Small intestine (tissue), 7 donors: Measurements from ENCODE around the gene PPAT. TPM values are rescaled to one million over a fixed set of nuclear protein-coding genes. Genes with fewer than 3 reads are reported as not detected.
A peak's percentile ranks its signal among the peaks of the same experiment; 100 is the strongest.

Experiments
- DNase-seq, 2 donors: peaks; one replicate each; pipeline versions ENCODE4 v3.0.0 to v3.0.0-alpha.2; 2013
- FAIRE-seq: peaks from 2 replicates; lab custom pipeline; 2012; peaks lifted over from hg19 to GRCh38; lab: Jason Lieb, UNC
- H3K27ac ChIP-seq, 3 donors: one replicate each; pipeline ENCODE4 v1.5.1; 2013; ENCODE audit warnings: low read length in 2 of 3, mild to moderate bottlenecking in 2 of 3, control low read depth in 1 of 3, inconsistent platforms in 1 of 3, low read depth in 1 of 3, moderate library complexity in 1 of 3
- H3K27me3 ChIP-seq, 3 donors: one replicate each; pipeline ENCODE4 v1.6.1; 2013; ENCODE audit warnings: low read length in 3 of 3, inconsistent platforms in 1 of 3; ENCODE audit not compliant: control insufficient read depth in 3 of 3, insufficient read depth in 3 of 3
- H3K36me3 ChIP-seq, 3 donors: one replicate each; pipeline ENCODE4 v1.6.1; 2013; ENCODE audit warnings: low read length in 3 of 3, inconsistent platforms in 1 of 3, low read depth in 1 of 3, mild to moderate bottlenecking in 1 of 3, moderate library complexity in 1 of 3; ENCODE audit not compliant: control insufficient read depth in 3 of 3, insufficient read depth in 2 of 3
- H3K4me1 ChIP-seq, 3 donors: one replicate each; pipeline ENCODE4 v1.6.1; 2013; ENCODE audit warnings: low read length in 2 of 3, inconsistent platforms in 1 of 3, low read depth in 1 of 3, mild to moderate bottlenecking in 1 of 3, moderate library complexity in 1 of 3; ENCODE audit not compliant: control insufficient read depth in 3 of 3, insufficient read depth in 2 of 3
- H3K4me3 ChIP-seq, 3 donors: one replicate each; pipeline ENCODE4 v1.5.1; 2013; ENCODE audit warnings: low read length in 3 of 3, control low read depth in 1 of 3, inconsistent platforms in 1 of 3, low read depth in 1 of 3, mild to moderate bottlenecking in 1 of 3, moderate library complexity in 1 of 3
- H3K9me3 ChIP-seq, 2 donors: one replicate each; pipeline ENCODE4 v1.6.1; 2013; ENCODE audit warnings: low read depth in 1 of 2, low read length in 1 of 2; ENCODE audit not compliant: control insufficient read depth in 2 of 2, insufficient read depth in 1 of 2
- WGBS, 3 donors: extraction: QIAGEN DNeasy Blood & Tissue Kit; methylation state at CpG; one replicate each; pipeline ENCODE4 v1.1.7; 2013; 5-methylcytosine and 5-hydroxymethylcytosine counted together
- polyA plus RNA-seq, 4 donors: library from polyadenylated mRNA; stranded (reverse) in 3 of 4; unstranded in 1 of 4; fragments of 200-250 nt in 3 of 4; fragments of 120-200 nt in 1 of 4; gene quantifications; one replicate each; pipeline versions ENCODE4 v1.2.1 to v1.2.3, GENCODE V29; 2013
- donor health status: healthy with polysubstance abuse.
- donor health status: control.
- donor health status: control.
- donor health status: Bipolar disorder and iron deficiency.
- donor health status: healthy.

Gene PPAT
- polyA plus RNA-seq, 4 donors = 0.67 to 13.5 (median 3.8) TPM

DNA sequence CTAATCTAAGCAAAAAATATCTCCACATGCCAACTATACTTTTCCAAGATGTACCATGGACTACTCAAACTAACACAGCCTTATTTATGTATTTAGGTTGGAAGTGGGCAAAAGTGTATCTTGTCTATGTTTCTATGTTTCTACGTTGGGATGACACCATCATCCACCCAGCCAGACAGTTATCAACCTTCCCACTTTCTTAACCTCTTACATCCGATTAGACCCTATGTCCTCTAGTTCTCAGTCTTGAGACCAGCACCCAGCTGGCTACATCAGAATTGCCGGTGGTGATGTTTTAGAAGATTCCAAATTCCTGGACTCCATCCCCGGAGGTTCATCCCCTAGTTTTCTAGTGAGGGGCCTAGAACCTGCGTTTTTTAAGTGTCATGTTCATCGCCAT, 47.1 kb downstream of the PPAT start:
- H3K4me1 ChIP-seq = peaks cover 0 to 10% (median 4%) of the 10 kb centered on the region in 3 donors
- H3K27ac ChIP-seq = peak overlapping the region in 1 of 3 donors; percentile 56
- DNase-seq = no peak
- FAIRE-seq = no peak
- H3K27me3 ChIP-seq = no peaks in the 10 kb centered on the region
- H3K36me3 ChIP-seq = no peaks in the 10 kb centered on the region
- 16 to 28% (median 25%) methylated on average over 6 of the region's 6 CpGs for WGBS, 3 donors
- no peaks in the 10 kb centered on the region for H3K9me3 ChIP-seq
- H3K4me3 ChIP-seq = peak overlapping the region; percentile 22 to 81 (median 74)

DNA sequence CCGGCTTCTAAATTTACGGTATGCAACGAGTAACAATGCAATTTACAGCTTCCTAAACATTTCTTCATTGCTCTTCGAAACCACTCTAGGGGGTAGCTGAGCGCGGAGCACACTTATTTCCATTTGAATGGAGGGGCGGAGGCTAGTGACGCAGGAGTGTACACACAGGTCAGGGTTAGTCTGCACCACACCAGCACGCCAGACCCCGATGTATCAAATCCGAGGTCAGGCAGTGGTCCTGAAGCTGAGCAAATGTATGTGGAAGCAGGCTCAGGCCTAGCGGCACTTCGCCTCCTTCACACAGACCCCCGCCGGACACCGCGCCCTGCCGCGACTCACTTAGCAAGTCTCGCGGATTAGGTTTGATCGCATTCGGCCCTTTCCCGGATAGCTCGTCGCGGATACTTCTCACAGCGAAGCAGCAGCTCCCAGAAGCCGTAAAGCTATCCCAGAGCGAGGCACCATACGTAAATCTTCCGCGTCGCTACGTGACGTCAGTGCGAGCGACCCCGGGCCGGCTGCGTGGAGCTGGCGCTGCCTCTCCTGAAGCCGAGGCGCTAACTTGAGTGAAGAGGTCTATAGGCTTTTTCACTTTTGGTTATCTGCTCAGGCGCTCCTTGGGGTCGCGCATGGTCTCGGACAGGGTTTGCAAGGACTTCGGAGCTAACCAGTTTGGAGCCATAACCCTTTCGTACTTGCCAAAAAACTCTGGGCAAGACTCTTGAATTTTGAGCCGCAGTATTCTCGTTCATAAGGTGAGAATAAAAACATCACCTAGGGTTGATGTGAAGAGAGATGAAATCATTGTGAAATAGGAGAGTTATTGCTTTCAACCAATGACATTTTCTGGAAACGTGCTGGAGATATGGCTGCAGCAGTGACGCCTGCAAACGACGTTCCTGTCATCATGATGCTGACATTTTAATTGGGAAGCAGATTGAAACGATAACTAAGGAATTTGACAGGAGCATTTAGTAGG, 48.1 kb downstream of the PPAT start, which contains the start of gene AASDH:
AASDH (minus strand) TSS at position 469 of the 979 bp plus-strand sequence. CDS start 3,192 bp downstream, outside the sequence.
- FAIRE-seq = no peak
- H3K27ac ChIP-seq = peak within 1 kb of the TSS; percentile 97 to 99 (median 99)
- peak within 1 kb of the TSS; percentile 67 to 81 (median 74) for H3K4me3 ChIP-seq
- no peaks in the 10 kb centered on the region for H3K9me3 ChIP-seq
- peaks cover 0 to 10% (median 4%) of the 10 kb centered on the region in 3 donors for H3K4me1 ChIP-seq
- no peaks in the 10 kb centered on the region for H3K27me3 ChIP-seq
- 0% methylated on average over 57 of the region's 57 CpGs for WGBS, 3 donors
- no peaks in the 10 kb centered on the region for H3K36me3 ChIP-seq
- DNase-seq = peak; percentile 92 to 99

DNA sequence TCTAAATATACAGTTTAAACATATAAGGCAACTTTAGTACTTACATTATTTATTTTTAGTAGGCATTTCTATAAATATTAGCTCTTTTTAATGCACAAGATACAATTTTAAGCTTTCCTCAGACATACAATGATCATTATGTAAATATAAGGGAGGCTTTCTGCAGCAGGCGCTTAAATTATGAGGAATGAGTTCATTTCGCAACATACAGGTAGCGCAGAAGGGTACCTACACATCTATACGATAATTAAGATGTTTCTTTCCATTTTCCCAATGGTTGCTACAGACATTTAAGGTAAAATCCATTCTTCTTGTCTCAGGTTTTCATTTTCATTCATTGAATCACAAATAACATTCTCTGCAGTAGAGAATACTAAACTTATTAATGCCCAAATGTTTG, 49.3 kb downstream of the PPAT start:
- peaks cover 0 to 2% (median 0%) of the 10 kb centered on the region in 3 donors for H3K36me3 ChIP-seq
- H3K4me3 ChIP-seq = peak overlapping the region in 2 of 3 donors; percentile 25 to 35
- no peak for DNase-seq
- peaks cover 0 to 10% (median 4%) of the 10 kb centered on the region in 3 donors for H3K4me1 ChIP-seq
- 88 to 96% (median 95%) methylated on average over 4 of the region's 4 CpGs for WGBS, 3 donors
- no peaks in the 10 kb centered on the region for H3K27me3 ChIP-seq
- no peak for FAIRE-seq
- peak overlapping the region in 2 of 3 donors; percentile 58 to 65 for H3K27ac ChIP-seq
- no peaks in the 10 kb centered on the region for H3K9me3 ChIP-seq

DNA sequence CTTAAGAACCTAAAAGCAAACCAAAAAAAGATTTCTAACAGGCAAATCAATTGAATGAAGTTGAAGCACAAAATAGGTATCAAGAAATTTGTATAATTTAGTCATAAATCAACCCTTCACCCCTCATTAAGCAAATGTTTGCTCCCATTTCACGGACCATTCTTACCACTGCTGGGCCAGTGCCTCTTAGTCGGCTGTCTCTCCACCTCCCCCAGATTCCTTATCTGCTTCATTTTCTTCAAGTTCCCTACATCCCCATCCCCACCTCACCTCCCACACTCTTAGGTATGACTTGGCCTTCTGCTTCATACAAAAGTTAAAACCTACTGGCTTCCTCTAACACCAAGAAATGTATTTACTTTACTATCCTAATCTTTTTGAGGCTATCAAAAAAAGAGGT, 60.0 kb downstream of the PPAT start:
- FAIRE-seq = no peak
- Histone ChIP-seq H3K4me3 (no peak overlapping the region), H3K36me3 (peaks cover 0 to 7% (median 4%) of the 10 kb centered on the region in 3 donors), H3K4me1 (no peaks in the 10 kb centered on the region), H3K27ac (no peak overlapping the region), H3K27me3 (no peaks in the 10 kb centered on the region), H3K9me3 (no peaks in the 10 kb centered on the region)
- DNase-seq = no peak
- 86 to 92% (median 90%) methylated on average over 2 of the region's 2 CpGs for WGBS, 3 donors

GRCh38 chr4:56374956-56375355, 60.5 kb downstream of the PPAT start:
- WGBS, 3 donors = 93 to 100% (median 95%) methylated on average over 1 of the region's 1 CpG
- DNase-seq (no peak), FAIRE-seq (no peak)
- no peaks in the 10 kb centered on the region for H3K27me3 ChIP-seq
- no peaks in the 10 kb centered on the region for H3K4me1 ChIP-seq
- H3K36me3 ChIP-seq = peaks cover 0 to 10% (median 4%) of the 10 kb centered on the region in 3 donors
- H3K4me3 ChIP-seq = no peak overlapping the region
- no peak overlapping the region for H3K27ac ChIP-seq
- no peaks in the 10 kb centered on the region for H3K9me3 ChIP-seq

- no peak for FAIRE-seq
- Histone ChIP-seq H3K4me3 (no peak overlapping the region), H3K36me3 (peaks cover 0 to 14% (median 2%) of the 10 kb centered on the region in 3 donors), H3K4me1 (no peaks in the 10 kb centered on the region), H3K27me3 (no peaks in the 10 kb centered on the region), H3K27ac (no peak overlapping the region), H3K9me3 (no peaks in the 10 kb centered on the region)
- WGBS, 3 donors = 29 to 96% (median 76%) methylated on average over 1 of the region's 1 CpG
- DNase-seq = no peak
Measured at GRCh38 chr4:56372774-56373173, 62.6 kb downstream of the PPAT start.

DNA sequence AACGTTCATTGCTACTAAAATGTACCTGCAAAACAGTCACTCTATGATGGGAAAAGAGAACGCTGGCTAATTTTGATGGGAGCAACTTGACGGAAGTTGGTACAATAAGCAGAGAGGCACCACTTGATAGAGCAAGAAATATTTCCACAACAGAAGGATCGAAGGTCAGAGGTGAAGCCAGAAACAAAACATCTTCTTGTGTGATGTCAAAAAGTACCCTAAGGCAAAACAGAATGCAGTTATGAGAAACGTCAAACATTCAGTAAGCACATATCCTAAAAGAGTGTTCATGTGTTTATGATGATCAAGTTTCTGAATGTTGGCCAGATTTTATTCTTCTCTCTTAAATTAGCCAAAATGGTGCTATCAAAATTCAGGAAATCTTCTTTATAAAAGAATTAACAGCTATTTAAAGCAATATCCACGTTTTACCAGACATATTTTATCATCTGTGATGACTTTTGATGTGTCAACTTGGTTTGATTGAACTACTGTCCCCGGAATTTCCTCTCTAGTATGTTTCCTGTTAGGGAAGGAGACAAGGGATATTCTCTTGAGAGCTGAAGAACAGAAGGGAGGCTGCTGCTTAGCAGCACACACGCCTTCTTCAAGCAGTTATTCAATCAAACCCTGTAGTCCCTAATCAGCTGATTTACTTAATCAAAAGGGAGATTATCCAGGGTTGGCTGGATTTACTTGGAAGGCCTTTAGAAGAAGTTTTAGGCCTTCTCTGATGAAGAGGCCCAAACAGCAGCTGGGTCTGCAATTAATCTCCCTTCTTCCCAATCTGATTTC, 63.8 kb downstream of the PPAT start:
- Histone ChIP-seq H3K4me3 (no peak overlapping the region), H3K27me3 (no peaks in the 10 kb centered on the region), H3K4me1 (no peaks in the 10 kb centered on the region), H3K27ac (no peak overlapping the region), H3K9me3 (no peaks in the 10 kb centered on the region), H3K36me3 (peaks cover 0 to 14% (median 2%) of the 10 kb centered on the region in 3 donors)
- 69 to 79% (median 75%) methylated on average over 8 of the region's 8 CpGs for whole genome bisulfite sequencing, 3 donors
- FAIRE-seq (no peak), DNase-seq (no peak)

GRCh38 chr4:56370377-56370776, 65.0 kb downstream of the PPAT start:
- WGBS, 3 donors = 95 to 97% (median 96%) methylated on average over 3 of the region's 3 CpGs
- H3K27me3 ChIP-seq = no peaks in the 10 kb centered on the region
- no peak for DNase-seq

More at GRCh38 chr4:56370377-56370776, 65.0 kb downstream of the PPAT start:
- no peak overlapping the region for H3K4me3 ChIP-seq
- no peak for FAIRE-seq
- H3K4me1 ChIP-seq = no peaks in the 10 kb centered on the region
- peaks cover 0 to 14% (median 2%) of the 10 kb centered on the region in 3 donors for H3K36me3 ChIP-seq
- H3K9me3 ChIP-seq = no peaks in the 10 kb centered on the region
- H3K27ac ChIP-seq = no peak overlapping the region
